LoVo (cell line): ENCODE data around the gene SEC14L3.

ENCODE experiments used
- DNase-seq: peaks from one replicate; pipeline ENCODE4 v3.0.0-alpha.2; 2016; ENCODE audit warnings: low spot score

Gene SEC14L3

GRCh38 chr22:30471616-30472318 lies at the start of gene SEC14L3:
Gene SEC14L3 (minus strand): TSS chr22:30472017. CDS start chr22:30471958, 59 bp downstream.
- no peak for DNase-seq

- DNase-seq = no peak
Observed at GRCh38 chr22:30519842-30520425, 48.1 kb upstream of the SEC14L3 start.

- DNase-seq = no peak
Observed at GRCh38 chr22:30516731-30517130, 44.9 kb upstream of the SEC14L3 start.

GRCh38 chr22:30516273-30516672 lies 44.5 kb upstream of the SEC14L3 start:
- no peak for DNase-seq

GRCh38 chr22:30514252-30514651 lies 42.4 kb upstream of the SEC14L3 start:
- no peak for DNase-seq

- no peak for DNase-seq
Observed at GRCh38 chr22:30513462-30513861, 41.6 kb upstream of the SEC14L3 start.

- DNase-seq = no peak
Observed at GRCh38 chr22:30511911-30512310, 40.1 kb upstream of the SEC14L3 start.

- DNase-seq = no peak
Observed at GRCh38 chr22:30511109-30511508, 39.3 kb upstream of the SEC14L3 start.

GRCh38 chr22:30508216-30508615 lies 36.4 kb upstream of the SEC14L3 start:
- DNase-seq = no peak

GRCh38 chr22:30507670-30508069 lies 35.9 kb upstream of the SEC14L3 start:
- no peak for DNase-seq

GRCh38 chr22:30506507-30506968 lies 34.7 kb upstream of the SEC14L3 start:
- no peak for DNase-seq

- DNase-seq = no peak
Observed at GRCh38 chr22:30503551-30503950, 31.7 kb upstream of the SEC14L3 start.

GRCh38 chr22:30502911-30503310 lies 31.1 kb upstream of the SEC14L3 start:
- no peak for DNase-seq

- DNase-seq = no peak
Observed at GRCh38 chr22:30502153-30502552, 30.3 kb upstream of the SEC14L3 start.

GRCh38 chr22:30500628-30501027 lies 28.8 kb upstream of the SEC14L3 start:
- no peak for DNase-seq

GRCh38 chr22:30497466-30498150 lies 25.8 kb upstream of the SEC14L3 start:
- no peak for DNase-seq

- no peak for DNase-seq
Observed at GRCh38 chr22:30495041-30495784, 23.4 kb upstream of the SEC14L3 start.

GRCh38 chr22:30492144-30492543 lies 20.3 kb upstream of the SEC14L3 start:
- DNase-seq = no peak

GRCh38 chr22:30491381-30491780 lies 19.6 kb upstream of the SEC14L3 start:
- DNase-seq = no peak

GRCh38 chr22:30490399-30490798 lies 18.6 kb upstream of the SEC14L3 start:
- DNase-seq = no peak

GRCh38 chr22:30488121-30488520 lies 16.3 kb upstream of the SEC14L3 start:
- DNase-seq = no peak

GRCh38 chr22:30486661-30487115 lies 14.9 kb upstream of the SEC14L3 start:
- no peak for DNase-seq
